HAP-1 (cell line): ENCODE measurements around the gene KIF3A.

ENCODE experiments used
- DNase-seq, 2 experiments: peaks; one replicate each; pipeline ENCODE4 v3.0.0-alpha.2; 2016 to 2020; ENCODE audit warnings: low spot score in 2 of 2
- H3K27me3 ChIP-seq: fragments of 250-450 bp; sonication (Bioruptor Pico); 2 replicates; pipeline ENCODE4 v1.5.1; 2020; ENCODE audit warnings: low read depth, mild to moderate bottlenecking, moderate library complexity
- H3K36me3 ChIP-seq: fragments of 250-450 bp; sonication (Bioruptor Pico); replicated peaks from 2 replicates; pipeline ENCODE4 v1.5.1; 2020; ENCODE audit warnings: mild to moderate bottlenecking
- H3K4me1 ChIP-seq: fragments of 250-450 bp; sonication (Bioruptor Pico); 2 replicates; pipeline ENCODE4 v1.5.1; 2020; ENCODE audit warnings: mild to moderate bottlenecking
- H3K4me3 ChIP-seq: fragments of 250-450 bp; sonication (Bioruptor Pico); 2 replicates; pipeline ENCODE4 v1.5.1; 2020; ENCODE audit warnings: mild to moderate bottlenecking, moderate library complexity
- H3K9me3 ChIP-seq: fragments of 250-450 bp; sonication (Bioruptor Pico); 2 replicates; pipeline ENCODE4 v1.5.1; 2020; ENCODE audit warnings: mild to moderate bottlenecking, moderate library complexity
- in situ Hi-C: fragments of 300-500 bp; cut with MboI; formaldehyde crosslinking; loops from 3 replicates; pipeline ENCODE4 v1.14.3; 2020; ENCODE audit warnings: low sequenced_read_pairs, inconsistent platforms, mixed read lengths

Gene KIF3A

DNA sequence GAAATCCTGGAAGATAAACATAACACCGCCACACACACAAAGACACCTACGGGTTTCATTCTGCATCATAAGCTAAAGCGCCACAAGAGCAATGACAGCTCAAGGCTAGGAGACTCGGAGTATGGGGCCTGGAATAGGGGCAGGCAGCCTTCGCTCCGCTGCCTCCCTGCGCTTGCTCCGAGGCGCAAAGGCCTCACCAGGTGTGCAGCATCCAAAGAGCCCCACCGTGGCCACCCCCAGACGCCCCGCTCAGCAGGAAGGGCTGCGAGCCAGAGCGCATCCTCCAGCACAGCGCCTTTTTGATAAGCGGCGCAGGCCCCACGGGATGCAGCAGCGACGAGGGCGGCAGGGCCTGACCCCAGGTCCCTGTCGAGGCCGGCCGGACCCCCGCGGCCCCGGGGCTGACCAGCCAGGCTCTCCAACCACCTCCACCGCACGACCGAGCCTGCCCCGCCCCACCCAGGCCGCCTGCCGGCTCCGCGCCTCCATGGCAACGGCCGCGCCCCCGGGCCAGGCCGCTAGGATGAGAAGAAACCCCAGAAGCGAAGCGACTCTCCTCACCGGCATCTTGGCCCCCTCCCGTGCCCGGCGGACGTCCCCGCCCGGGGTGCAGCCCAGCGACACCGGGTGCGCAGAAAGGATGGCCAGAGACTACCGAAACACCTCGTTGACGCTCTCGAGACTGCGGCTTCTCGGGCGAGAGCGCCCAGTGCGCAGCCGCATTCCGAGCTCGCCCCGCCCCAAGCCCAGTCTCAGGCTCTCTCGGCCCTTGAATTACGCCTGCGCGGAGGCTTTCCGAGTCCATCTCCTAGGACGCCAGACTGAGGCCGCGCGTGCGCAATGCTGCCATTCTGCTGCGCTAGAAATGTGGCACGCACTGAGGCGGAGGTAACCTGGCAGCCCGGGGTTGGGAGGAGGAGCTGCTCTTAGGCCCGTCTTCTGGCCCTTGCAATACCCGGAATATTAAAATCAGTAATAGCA is at the start of gene KIF3A:
KIF3A (minus strand) TSS at position 694 of the 981 bp plus-strand sequence; CDS start at position 567, 127 bp downstream.
- Histone ChIP-seq H3K4me3 (peak within 1 kb of the TSS; percentile 88), H3K36me3 (0 out of 2 replicates have a peak, but pooled peaks cover 4% of the 10 kb centered on the region), H3K27me3 (no peaks in the 10 kb centered on the region), H3K9me3 (no peaks in the 10 kb centered on the region), H3K4me1 (peaks cover 19% of the 10 kb centered on the region)
- in situ Hi-C loops, result no loop called here
- DNase-seq, result peak; percentile 90 to 99

DNA sequence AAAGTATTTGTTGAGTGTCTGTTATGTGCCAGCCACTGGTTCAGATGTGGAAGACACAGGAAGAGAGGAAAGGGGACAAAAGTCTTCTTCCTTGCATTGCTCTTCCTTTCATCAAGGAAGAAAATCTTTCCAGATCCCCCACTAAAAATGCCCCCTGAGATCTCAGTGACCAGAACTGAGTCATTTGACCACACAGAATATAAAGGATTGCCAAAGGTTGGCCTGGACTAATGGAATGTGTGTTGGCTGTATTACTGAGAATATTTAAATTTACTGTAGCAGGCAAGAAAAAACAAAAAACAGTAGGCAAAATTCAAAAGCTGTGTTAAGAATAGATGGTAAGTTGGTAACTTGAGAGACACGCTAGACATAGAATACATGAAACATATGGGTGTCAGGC is 49.7 kb upstream of the KIF3A start:
- in situ Hi-C loops, result no loop called here
- DNase-seq, result no peak

DNA sequence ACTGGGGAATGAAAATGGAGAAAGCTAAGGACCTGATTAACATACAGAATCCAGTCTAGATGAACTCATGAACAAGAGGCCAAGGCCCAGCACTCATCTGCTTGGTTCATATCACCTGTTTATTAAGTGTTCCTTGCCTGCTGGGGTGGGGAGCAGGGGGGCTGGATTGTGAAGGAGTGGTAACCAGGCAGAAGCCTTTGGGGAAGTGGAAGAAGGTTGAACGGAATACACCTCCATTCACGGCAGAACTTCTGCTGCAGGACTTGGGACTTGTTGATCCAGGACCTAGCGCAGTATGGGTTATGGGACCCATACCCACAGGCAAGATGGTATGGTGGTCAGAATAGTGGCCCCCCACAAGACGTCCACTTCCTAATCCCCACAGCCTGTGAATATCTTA is 48.5 kb upstream of the KIF3A start:
- DNase-seq, result no peak
- Histone ChIP-seq H3K36me3 (no peaks in the 10 kb centered on the region), H3K9me3 (no peaks in the 10 kb centered on the region), H3K4me1 (no peaks in the 10 kb centered on the region; the same call in 1 of the 2 replicates), H3K27me3 (no peaks in the 10 kb centered on the region), H3K4me3 (no peak overlapping the region)
- in situ Hi-C loops, result no loop called here

More for the DNA sequence above, 49.7 kb upstream of the KIF3A start:
- no peaks in the 10 kb centered on the region for H3K27me3 ChIP-seq
- no peak overlapping the region for H3K4me3 ChIP-seq
- no peaks in the 10 kb centered on the region; the same call in 1 of the 2 replicates for H3K4me1 ChIP-seq
- H3K9me3 ChIP-seq, result no peaks in the 10 kb centered on the region
- no peaks in the 10 kb centered on the region for H3K36me3 ChIP-seq

DNA sequence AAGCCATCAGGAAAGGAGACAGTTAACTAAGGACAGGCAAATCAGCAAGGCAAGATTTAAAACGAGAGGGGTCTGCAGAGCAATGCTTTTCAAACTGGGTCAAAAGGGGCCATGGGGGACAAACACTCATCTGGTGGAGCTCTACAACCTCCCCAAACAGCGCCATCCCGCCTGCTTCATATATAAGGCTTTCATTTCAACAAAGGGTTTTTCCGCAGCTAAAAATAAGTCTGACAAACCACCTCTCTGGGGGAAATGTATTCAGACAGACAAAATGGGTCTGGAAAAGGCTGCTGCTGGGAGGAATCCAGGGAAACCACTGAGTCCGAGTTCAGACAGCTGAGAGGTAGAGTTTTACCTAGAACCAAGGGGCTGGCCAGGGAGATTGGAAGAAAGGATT is 48.0 kb upstream of the KIF3A start:
- Histone ChIP-seq H3K9me3 (no peaks in the 10 kb centered on the region), H3K4me1 (no peaks in the 10 kb centered on the region; the same call in 1 of the 2 replicates), H3K27me3 (no peaks in the 10 kb centered on the region), H3K4me3 (no peak overlapping the region), H3K36me3 (no peaks in the 10 kb centered on the region)
- in situ Hi-C loops, result no loop called here
- DNase-seq, result no peak

DNA sequence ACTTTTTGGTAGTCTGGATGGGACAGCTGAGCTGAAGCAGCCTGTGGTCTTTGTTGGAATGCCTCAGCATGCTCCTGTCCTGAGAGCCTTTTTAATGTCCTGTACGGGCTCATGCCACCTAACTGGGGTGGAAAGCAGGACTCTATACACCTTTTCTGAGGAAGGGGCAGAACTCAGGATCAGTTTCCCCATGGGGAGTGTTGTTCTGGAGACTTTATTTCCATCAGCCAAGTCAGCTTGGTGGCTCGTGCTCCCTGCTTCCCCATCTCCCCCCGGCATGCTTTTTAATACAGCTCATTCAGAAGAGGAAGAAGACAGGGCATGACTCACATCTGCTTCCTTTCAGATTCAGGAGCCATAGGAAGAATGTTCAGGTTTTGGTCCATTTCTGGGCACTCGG is 44.8 kb upstream of the KIF3A start:
- no peaks in the 10 kb centered on the region for H3K27me3 ChIP-seq
- no peaks in the 10 kb centered on the region for H3K9me3 ChIP-seq
- no peaks in the 10 kb centered on the region for H3K36me3 ChIP-seq
- in situ Hi-C loops, result no loop called here
- no peak overlapping the region for H3K4me3 ChIP-seq
- H3K4me1 ChIP-seq, result no peaks in the 10 kb centered on the region; the same call in 1 of the 2 replicates
- no peak for DNase-seq

DNA sequence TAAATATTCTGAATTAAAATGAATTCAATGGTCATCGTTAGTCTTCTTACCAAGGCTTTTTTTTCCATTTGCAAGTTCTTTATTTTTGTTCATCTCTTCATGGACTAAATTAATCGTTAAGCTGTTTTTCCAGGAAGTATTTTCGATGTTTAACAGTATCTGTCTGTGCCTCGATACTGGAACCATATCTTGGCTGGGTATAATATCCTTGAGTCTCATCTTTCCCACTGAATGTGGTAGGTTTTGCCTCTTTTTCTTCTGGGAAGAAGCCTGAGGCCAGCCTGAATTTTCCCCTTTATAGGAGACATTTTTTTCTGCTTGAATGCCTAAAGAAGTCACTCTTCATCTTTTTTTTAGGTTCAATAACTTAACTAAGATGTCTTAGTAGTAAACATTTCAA is 43.7 kb upstream of the KIF3A start:
- Histone ChIP-seq H3K27me3 (no peaks in the 10 kb centered on the region), H3K4me1 (no peaks in the 10 kb centered on the region; the same call in 1 of the 2 replicates), H3K36me3 (no peaks in the 10 kb centered on the region), H3K9me3 (no peaks in the 10 kb centered on the region), H3K4me3 (no peak overlapping the region)
- in situ Hi-C loops, result no loop called here
- no peak for DNase-seq

DNA sequence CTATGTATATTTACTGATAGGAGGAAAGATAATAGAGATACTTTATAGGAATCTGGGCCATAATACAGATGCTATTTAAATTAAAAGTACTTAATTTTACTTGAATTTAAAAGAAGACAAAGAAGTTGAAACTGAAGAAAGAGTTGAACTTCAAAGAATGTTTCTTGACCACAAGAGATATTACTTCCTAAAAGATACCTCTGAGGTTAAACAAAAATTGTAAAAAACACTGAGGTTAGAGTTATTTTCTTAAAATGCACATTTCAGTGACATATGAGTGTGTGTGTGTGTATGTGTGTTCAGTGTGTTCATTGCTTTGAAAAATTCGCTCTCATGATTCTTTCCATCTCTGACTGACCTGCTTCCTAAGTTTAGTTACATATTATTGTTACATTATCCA is 43.2 kb upstream of the KIF3A start:
- no peaks in the 10 kb centered on the region for H3K27me3 ChIP-seq
- in situ Hi-C loops, result no loop called here
- no peaks in the 10 kb centered on the region for H3K9me3 ChIP-seq
- H3K36me3 ChIP-seq, result no peaks in the 10 kb centered on the region
- DNase-seq, result no peak
- no peaks in the 10 kb centered on the region; the same call in none of the 2 replicates for H3K4me1 ChIP-seq
- H3K4me3 ChIP-seq, result no peak overlapping the region

DNA sequence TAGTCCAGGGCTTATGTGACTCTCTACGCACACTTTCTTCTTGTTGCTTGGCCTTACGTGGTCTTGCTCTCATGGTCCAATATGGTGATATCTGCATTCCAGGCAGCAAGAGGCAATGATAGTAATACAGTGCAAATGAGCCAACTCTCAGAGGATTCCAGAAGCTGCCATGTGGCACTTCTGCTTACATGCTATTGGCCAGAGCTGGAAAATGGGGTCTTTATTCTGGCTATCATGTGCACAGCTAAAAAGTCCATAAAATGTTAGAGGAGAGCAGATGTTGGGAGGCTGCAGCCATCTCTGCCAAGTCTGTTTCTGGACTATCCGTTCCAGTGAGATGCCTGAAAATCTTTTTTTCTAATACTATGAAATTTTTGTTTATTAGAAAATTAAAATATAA is 42.6 kb upstream of the KIF3A start:
- H3K27me3 ChIP-seq, result no peaks in the 10 kb centered on the region
- H3K36me3 ChIP-seq, result no peaks in the 10 kb centered on the region
- no peak for DNase-seq
- peaks cover 6% of the 10 kb centered on the region for H3K4me1 ChIP-seq
- in situ Hi-C loops, result no loop called here
- H3K4me3 ChIP-seq, result no peak overlapping the region
- H3K9me3 ChIP-seq, result no peaks in the 10 kb centered on the region

DNA sequence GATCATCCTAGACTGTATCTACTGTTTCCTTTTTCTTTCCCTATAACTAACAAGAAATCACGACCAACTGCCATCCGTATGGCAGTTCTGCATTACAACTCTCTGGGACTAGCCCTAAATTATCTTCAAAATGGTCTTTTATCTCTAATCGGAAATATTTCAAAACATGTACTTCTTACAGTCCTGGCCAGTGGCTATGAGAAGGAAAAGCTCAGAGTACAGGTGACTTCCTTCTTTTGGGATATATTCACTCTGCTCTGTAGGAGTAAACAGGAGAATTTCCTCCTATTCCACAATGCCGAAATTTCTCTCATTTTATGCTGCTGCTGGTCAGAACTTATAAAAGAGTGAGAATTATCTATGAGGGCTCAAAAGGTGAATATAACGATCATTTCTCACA is 41.5 kb upstream of the KIF3A start:
- no peak for DNase-seq
- H3K4me1 ChIP-seq, result peaks cover 6% of the 10 kb centered on the region
- in situ Hi-C loops, result no loop called here
- H3K9me3 ChIP-seq, result no peaks in the 10 kb centered on the region
- no peak overlapping the region for H3K4me3 ChIP-seq
- H3K27me3 ChIP-seq, result no peaks in the 10 kb centered on the region
- H3K36me3 ChIP-seq, result no peaks in the 10 kb centered on the region

DNA sequence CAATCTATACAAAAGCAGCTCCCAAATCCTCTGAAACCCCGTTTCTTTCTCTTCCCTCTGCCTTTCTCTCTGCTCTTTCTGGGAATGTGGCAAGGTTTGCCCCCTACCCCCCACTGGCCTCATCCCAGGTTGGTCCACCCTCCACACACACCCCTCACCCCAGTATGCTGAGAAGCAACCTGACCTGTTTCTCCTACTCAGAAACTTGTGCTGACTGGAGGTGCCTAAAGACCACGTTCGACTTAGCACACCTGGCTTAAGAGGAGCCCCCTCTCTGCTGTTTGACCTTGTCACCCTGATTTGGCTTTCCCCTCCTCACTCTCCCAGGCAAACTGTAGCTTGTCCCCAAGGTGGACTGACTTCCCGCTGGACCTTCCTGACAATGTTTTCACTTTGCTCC is 40.8 kb upstream of the KIF3A start:
- DNase-seq, result no peak
- Histone ChIP-seq H3K27me3 (no peaks in the 10 kb centered on the region), H3K4me3 (no peak overlapping the region), H3K4me1 (peaks cover 6% of the 10 kb centered on the region), H3K36me3 (no peaks in the 10 kb centered on the region), H3K9me3 (no peaks in the 10 kb centered on the region)
- in situ Hi-C loops, result no loop called here

DNA sequence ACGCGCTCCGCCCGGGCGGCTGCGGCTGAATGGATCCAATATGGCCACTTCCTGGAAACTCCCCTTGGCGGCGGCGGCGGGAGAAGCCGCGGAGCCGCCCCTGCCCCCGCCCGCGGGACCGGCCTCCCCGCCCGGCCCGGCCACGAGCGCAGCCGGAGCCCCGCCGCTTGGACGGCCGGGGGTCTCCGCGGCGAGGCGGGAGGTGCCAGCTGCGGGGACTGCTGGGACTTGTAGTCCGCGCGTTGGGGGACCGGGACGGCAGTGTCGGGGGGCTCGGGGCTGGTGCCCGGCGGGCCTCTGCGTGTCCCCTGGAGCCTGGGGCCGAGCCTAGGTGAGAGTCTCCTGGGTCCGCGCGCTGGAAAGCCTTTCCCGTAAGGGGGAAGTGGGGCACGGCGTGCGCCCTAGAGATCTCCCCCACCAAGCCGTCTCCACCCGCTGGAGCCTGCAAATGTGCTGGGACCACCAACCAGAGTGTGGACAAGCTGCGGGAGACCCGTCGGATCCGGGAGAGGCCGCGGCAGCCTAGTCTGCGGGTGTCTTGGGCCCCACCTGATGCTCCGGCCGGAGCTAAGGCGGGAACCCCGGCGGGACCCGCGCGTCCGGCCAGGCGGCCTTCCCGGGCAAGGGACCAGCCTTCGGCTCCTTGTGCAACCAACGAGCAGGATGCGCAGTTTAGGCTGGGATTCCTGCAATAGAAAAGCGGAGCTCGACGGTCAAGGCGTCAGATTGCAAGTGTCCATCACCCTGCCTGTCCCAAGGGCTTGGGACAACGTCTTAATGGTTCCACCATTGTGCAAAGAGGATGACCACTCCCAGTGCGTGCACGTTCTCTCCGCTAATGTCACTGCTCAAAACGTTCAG is 40.1 kb upstream of the KIF3A start, which contains the start of gene SEPTIN8:
SEPTIN8 (minus strand) TSS at position 31 of the 861 bp plus-strand sequence. CDS start 102 bp downstream, outside the sequence.
- Histone ChIP-seq H3K4me3 (peak within 1 kb of the TSS; percentile 55), H3K9me3 (no peaks in the 10 kb centered on the region), H3K27me3 (no peaks in the 10 kb centered on the region), H3K4me1 (peaks cover 6% of the 10 kb centered on the region), H3K36me3 (no peaks in the 10 kb centered on the region)
- peak; percentile 25 to 68 for DNase-seq
- in situ Hi-C loops, result no loop called here

DNA sequence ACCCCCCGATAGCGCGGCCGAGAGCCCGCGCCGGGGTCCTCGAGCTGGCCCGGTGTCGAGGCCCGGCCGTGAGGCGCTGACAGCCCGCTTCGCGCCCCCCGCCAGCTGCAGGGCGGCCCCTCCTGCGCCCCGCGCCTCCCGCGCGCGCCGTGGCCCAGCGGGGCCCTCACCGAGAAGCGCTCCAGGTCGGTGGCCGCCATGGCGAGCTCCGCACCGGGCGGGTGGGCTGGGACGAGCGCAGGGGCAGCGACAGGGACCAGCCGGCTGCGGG is 39.5 kb upstream of the KIF3A start:
- in situ Hi-C loops, result no loop called here
- Histone ChIP-seq H3K36me3 (no peaks in the 10 kb centered on the region), H3K9me3 (no peaks in the 10 kb centered on the region), H3K4me1 (peaks cover 6% of the 10 kb centered on the region), H3K27me3 (no peaks in the 10 kb centered on the region), H3K4me3 (peak overlapping the region; percentile 55)
- no peak for DNase-seq

DNA sequence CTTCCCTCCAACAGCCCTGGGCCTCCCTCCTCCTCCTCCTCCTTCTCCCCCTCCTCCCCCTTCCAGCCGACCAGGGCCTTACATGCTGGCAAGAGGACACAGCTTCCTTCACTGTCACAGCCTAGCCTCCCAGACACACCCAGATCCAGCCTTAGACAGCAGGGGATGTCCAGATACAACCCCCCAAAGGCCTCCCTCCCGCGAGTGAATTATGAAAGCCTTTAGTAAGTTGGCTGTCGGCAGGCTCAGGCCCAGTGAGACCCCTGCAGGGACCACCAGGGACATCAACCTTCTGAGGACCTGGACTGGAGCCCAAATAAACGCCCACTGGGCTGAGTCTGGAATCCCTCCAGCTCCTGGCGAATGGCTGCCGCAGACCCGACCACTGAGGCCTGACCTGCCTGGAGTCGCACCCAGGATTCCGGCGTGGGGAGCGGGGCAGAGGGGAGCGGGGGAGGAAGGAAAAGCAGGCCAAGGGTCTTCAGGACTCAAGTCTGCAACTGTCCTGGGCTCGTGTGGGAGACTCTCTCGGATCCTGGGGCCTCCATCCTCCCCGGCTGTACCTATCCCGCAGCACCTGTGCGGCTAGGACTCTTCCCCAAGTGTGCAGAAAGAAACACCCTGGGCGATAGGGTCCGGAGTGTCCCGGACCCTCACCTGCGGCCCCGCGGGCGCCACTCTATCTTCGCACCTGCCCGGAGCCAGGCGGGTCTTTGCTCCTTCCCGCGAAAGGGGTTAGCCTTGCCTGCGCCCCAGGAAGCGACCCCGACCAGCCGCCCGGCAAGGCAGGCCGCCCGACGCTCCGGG is 39.0 kb upstream of the KIF3A start:
- peaks cover 6% of the 10 kb centered on the region for H3K4me1 ChIP-seq
- DNase-seq, result peak; percentile 54 to 77
- H3K36me3 ChIP-seq, result no peaks in the 10 kb centered on the region
- H3K4me3 ChIP-seq, result peak overlapping the region; percentile 55
- no peaks in the 10 kb centered on the region for H3K9me3 ChIP-seq
- in situ Hi-C loops, result no loop called here
- H3K27me3 ChIP-seq, result no peaks in the 10 kb centered on the region
